GM12892 (cell line): ENCODE measurements around the gene MRPS35.

Source experiments
- POLR2A ChIP-seq: IDR thresholded peaks from 2 replicates; pipeline ENCODE4 v1.6.1; 2011; ENCODE audit warnings: low read depth, low read length, control low read depth
- POLR2AphosphoS5 ChIP-seq: IDR thresholded peaks from 2 replicates; pipeline ENCODE4 v1.6.1; 2011; ENCODE audit warnings: low read depth, low read length, control low read depth
- TAF1 ChIP-seq: IDR thresholded peaks from 2 replicates; pipeline ENCODE4 v1.6.1; 2011; ENCODE audit warnings: low read depth, mild to moderate bottlenecking, control low read depth, low read length, borderline replicate concordance

- no peak for TF ChIP-seq POLR2A
- TF ChIP-seq POLR2AphosphoS5 = no peak
- no peak for TF ChIP-seq TAF1
Observed at GRCh38 chr12:27689558-27690180, 21.0 kb upstream of the MRPS35 start.
